Measurements from ENCODE around the gene RYR2.

- TF ChIP-seq EZH2 (IDR thresholded peaks at IDR 0.05; ENCODE audit: borderline replicate concordance, low read depth, low read length) (no peak), ELF1 (tag; IDR thresholded peaks at IDR 0.05) (no peak), CTCF (IDR thresholded peaks at IDR 0.05 in 2 of 3, conservative IDR thresholded peaks at IDR 0.05 in 1 of 3; ENCODE audit: insufficient read depth in 2 of 3, low read depth in 1 of 3, low read length in 3 of 3) (no peak), NR1H2 (CRISPR knock-in tag; IDR thresholded peaks at IDR 0.05) (no peak), DNMT1 (IDR thresholded peaks at IDR 0.05) (no peak), PCBP1 (IDR thresholded peaks at IDR 0.05; ENCODE audit: low read depth, low read length, poor library complexity, severe bottlenecking) (no peak), CREB1 (IDR thresholded peaks at IDR 0.05) (no peak), CREB1 (CRISPR knock-in tag; IDR thresholded peaks at IDR 0.05) (no peak), MYBL2 (IDR thresholded peaks at IDR 0.05; ENCODE audit: low read depth) (no peak), MYBL2 (CRISPR knock-in tag; IDR thresholded peaks at IDR 0.05; ENCODE audit: borderline replicate concordance) (no peak), CHCHD3 (CRISPR knock-in tag; IDR thresholded peaks at IDR 0.05) (no peak)
Observed at GRCh38 chr1:237180256-237180655, 138.3 kb downstream of the RYR2 start.
